AG04450 (cell line): ENCODE measurements around the gene HEXIM2. TPM values are rescaled to one million over a fixed set of nuclear protein-coding genes. Genes with fewer than 3 reads are reported as not detected.

Experiments used
- CTCF ChIA-PET: fragments of 300-600, 350-600 bp; formaldehyde crosslinking; extraction: SDS; loops from one replicate; lab custom pipeline; 2022; ENCODE audit warnings: antibody characterized with exemption, inconsistent platforms; lab: Charles Lee
- POLR2A ChIA-PET: fragments of 350-600 bp; formaldehyde crosslinking; extraction: SDS; loops from one replicate; lab custom pipeline; 2021; ENCODE audit warnings: antibody characterized with exemption, inconsistent platforms; lab: Yijun Ruan, JAX
- DNase-seq: peaks from one replicate; pipeline ENCODE4 v3.0.0-alpha.2; 2011; ENCODE audit warnings: low read depth, low spot score
- H3K27ac ChIP-seq: one replicate; pipeline ENCODE4 v1.5.1; 2012; ENCODE audit warnings: low read depth, low read length, control low read depth
- H3K27me3 ChIP-seq: one replicate; pipeline ENCODE4 v1.6.0; 2012; ENCODE audit warnings: low read length; ENCODE audit not compliant: control insufficient read depth, insufficient read depth
- H3K4me3 ChIP-seq: 2 replicates; pipeline ENCODE4 v1.5.1; 2011; ENCODE audit warnings: mild to moderate bottlenecking, low read depth, low read length, control low read depth
- H3K9me3 ChIP-seq: 2 replicates; pipeline ENCODE4 v1.5.1; 2012; ENCODE audit warnings: low read length; ENCODE audit not compliant: control insufficient read depth, insufficient read depth
- CTCF ChIP-seq: IDR thresholded peaks from 2 replicates; pipeline ENCODE4 v1.5.1; 2011; ENCODE audit warnings: low read depth, low read length, control low read depth, inconsistent platforms
- polyA minus RNA-seq: library from RNA; depleted of rRNA, polyadenylated mRNA; stranded (reverse); fragments of >200 nt; gene quantifications from 2 replicates; pipeline ENCODE4 v1.2.3, GENCODE V29; 2011; rRNA and poly(A)+ RNA removed
- polyA plus RNA-seq: library from polyadenylated mRNA; depleted of rRNA; stranded (reverse); fragments of >200 nt; gene quantifications from 2 replicates; pipeline ENCODE4 v1.2.3, GENCODE V29; 2011; rRNA removed

Gene HEXIM2, protein sequence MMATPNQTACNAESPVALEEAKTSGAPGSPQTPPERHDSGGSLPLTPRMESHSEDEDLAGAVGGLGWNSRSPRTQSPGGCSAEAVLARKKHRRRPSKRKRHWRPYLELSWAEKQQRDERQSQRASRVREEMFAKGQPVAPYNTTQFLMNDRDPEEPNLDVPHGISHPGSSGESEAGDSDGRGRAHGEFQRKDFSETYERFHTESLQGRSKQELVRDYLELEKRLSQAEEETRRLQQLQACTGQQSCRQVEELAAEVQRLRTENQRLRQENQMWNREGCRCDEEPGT
- polyA plus RNA-seq (4.2 and 4.5 TPM in 2 replicates), polyA minus RNA-seq (3.2 and 5.0 TPM in 2 replicates)

GRCh38 chr17:45161288-45162024 lies at the start of gene HEXIM2:
Gene HEXIM2, plus strand, starts transcription at chr17:45161875. Its CDS starts 919 bp downstream, at chr17:45162794.
- Histone ChIP-seq H3K9me3 (peaks cover 5% of the 10 kb centered on the region; the same call in 1 of the 2 replicates), H3K27ac (peak within 1 kb of the TSS; percentile 97), H3K27me3 (no peaks in the 10 kb centered on the region), H3K4me3 (peak within 1 kb of the TSS; percentile 90)
- DNase-seq = peak; percentile 100
- POLR2A ChIA-PET = interaction anchor here (0.6 to 5.6 kb wide), 13 partner anchors 11 to 210 kb away, joined by 3 to 399 read pairs (median 7); partner anchors contain the start of genes ACBD4, HEXIM1, MAP3K14 and NMT1
- CTCF ChIA-PET = interaction anchor here (3.7 to 4.5 kb wide), 3 partner anchors 11 to 36 kb away, joined by 31 to 51 read pairs (median 37); partner anchors contain the start of genes ACBD4 and HEXIM1
- no peak for TF ChIP-seq CTCF

DNA sequence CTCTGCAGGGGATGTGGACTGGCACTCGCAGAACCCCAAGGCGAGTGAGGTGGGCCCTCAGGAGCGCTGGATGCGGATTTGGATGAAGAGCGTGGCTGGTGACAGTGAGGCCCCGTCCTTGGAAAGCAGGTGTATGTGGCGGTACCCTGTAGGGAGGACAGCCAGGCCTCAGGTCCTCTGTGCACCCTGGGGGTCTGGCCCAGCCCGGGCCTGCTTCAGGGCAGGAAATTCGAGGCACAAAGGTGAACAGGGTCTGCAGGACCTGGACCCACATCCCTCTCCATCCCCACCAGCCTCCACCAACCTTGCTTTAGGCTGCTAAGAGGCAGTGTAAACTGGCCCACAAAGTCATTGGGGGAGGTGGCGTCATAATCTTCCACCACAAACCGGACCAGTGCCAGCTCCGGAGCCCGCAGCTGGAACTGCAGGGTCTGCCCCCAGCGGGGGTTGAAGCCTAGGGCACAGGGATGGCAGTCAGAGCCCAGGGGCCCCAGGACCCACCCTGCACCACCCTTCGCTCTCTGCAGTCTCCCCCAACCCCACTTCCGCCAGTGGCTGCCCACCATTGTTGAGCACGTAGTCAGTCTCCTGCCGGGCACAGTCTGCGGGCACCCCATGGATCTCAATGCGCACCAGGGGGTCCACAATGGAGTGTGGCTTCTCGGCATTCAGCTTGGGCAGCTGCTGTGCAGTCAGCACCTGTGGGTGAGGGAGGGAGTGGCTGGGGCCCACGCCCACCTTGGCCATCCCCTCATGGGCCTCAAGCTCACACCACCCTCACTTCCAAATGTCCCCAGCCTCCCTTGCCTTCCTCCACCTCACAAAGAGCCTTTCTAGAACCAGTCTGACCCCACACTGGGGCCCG lies 48.9 kb upstream of the HEXIM2 start:
- CTCF ChIA-PET = interaction anchor here (0.6 to 1.5 kb wide), 4 partner anchors 14 to 234 kb away, joined by 3 to 9 read pairs (median 5); partner anchors contain the start of gene ACBD4
- H3K4me3 ChIP-seq = no peak overlapping the region
- no peak for TF ChIP-seq CTCF

GRCh38 chr17:45113424-45113754 lies 48.3 kb upstream of the HEXIM2 start:
- DNase-seq = no peak
- CTCF ChIA-PET = no interaction called here
- POLR2A ChIA-PET = interaction anchor here (0.6 kb wide), 1 partner anchor 37 kb away, joined by 7 read pairs; no protein-coding TSS in a partner anchor
- Histone ChIP-seq H3K27me3 (no peaks in the 10 kb centered on the region), H3K9me3 (no peaks in the 10 kb centered on the region; the same call in 1 of the 2 replicates), H3K4me3 (no peak overlapping the region), H3K27ac (no peak overlapping the region)
- no peak for TF ChIP-seq CTCF

More for the DNA sequence above, 48.9 kb upstream of the HEXIM2 start:
- no peaks in the 10 kb centered on the region; the same call in 1 of the 2 replicates for H3K9me3 ChIP-seq
- no peaks in the 10 kb centered on the region for H3K27me3 ChIP-seq
- DNase-seq = no peak
- POLR2A ChIA-PET = interaction anchor here (0.6 to 2.0 kb wide), 2 partner anchors 15 to 36 kb away, joined by 5 to 7 read pairs; no protein-coding TSS in a partner anchor
- no peak overlapping the region for H3K27ac ChIP-seq

DNA sequence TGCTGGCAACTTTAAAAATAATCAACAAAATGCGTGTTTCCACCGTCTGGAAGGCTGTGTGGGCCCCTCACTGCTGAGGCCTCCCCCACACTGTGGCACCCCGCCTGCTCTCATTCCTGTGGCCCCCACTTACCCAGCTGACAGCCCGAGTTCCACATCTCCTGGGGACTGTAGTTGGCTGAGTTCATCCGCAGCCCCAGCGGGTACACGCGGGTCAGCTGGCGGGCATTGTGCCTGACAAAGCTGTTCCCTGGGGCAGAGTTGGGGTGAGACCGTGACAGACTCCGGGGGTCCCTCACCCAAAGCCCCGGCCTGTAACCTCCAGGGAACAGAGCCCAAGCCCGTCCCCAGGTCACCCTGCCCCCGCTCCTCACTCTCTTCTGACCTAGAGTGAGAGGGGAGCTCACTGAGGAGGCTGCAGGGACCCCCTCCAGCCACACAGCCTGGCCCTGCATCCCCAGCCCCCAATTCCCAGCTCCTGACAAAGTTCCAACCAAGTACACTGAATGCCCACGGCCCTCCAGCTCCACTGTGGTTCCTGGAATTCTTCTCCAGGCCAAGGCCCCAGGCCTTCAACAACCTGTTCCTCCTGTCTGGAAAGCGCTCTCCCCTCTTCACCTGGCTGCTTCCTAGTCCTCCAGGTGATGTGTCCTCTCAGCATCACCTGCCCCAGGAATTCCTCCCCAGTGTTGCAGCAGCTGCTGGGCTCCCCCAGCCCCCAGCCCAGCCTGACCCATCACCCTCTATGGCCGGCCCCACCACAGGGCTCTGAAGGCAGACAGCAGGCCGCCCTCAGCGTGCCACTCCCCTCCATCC lies 47.4 kb upstream of the HEXIM2 start:
- Histone ChIP-seq H3K4me3 (no peak overlapping the region), H3K27ac (no peak overlapping the region), H3K9me3 (no peaks in the 10 kb centered on the region; the same call in 1 of the 2 replicates), H3K27me3 (no peaks in the 10 kb centered on the region)
- TF ChIP-seq CTCF = no peak
- DNase-seq = no peak
- ChIA-PET POLR2A (no interaction called here), CTCF (interaction anchor here (1.3 to 6.3 kb wide), 2 partner anchors 15 to 21 kb away, joined by 6 to 52 read pairs; partner anchors contain the start of gene ACBD4)
